HL-60/S4 treated with phorbol 12-myristate 13-acetate at 8.2 ng/mL for 4 days and 3 days (cell line): ENCODE data around the gene PTPN7.

Experiments used
- in situ Hi-C: fragments of 300-500 bp; cut with MboI; formaldehyde crosslinking; loops from 2 replicates; pipeline ENCODE4 v1.15.0; 2022; ENCODE audit warnings: low sequenced_read_pairs

Gene PTPN7

DNA sequence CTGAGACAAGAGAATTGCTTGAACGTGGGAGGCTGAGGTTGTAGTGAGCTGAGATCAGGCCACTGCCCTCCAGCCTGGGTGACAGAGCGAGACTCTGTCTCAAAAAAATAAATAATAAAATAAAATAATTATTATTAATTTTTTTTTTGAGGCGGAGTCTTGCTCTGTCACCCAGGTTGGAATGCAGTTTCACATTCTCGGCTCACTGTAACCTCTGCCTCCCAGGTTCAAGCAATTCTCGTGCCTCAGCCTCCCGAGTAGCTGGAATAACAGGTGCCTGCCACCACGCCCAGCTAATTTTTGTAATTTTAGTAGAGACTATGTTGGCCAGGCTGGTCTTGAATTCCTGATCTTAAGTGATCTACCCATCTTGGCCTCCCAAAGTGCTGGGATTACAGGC is 48.8 kb downstream of the PTPN7 start:
- in situ Hi-C loops: loop anchor here (25.0 kb wide), 1 partner anchor 224 kb away; the partner anchor contains the start of gene SHISA4

- in situ Hi-C loops: loop anchor here (25.0 kb wide), 1 partner anchor 224 kb away; the partner anchor contains the start of gene SHISA4
These were observed 49.4 kb downstream of the PTPN7 start for GRCh38 chr1:202110977-202111376.

DNA sequence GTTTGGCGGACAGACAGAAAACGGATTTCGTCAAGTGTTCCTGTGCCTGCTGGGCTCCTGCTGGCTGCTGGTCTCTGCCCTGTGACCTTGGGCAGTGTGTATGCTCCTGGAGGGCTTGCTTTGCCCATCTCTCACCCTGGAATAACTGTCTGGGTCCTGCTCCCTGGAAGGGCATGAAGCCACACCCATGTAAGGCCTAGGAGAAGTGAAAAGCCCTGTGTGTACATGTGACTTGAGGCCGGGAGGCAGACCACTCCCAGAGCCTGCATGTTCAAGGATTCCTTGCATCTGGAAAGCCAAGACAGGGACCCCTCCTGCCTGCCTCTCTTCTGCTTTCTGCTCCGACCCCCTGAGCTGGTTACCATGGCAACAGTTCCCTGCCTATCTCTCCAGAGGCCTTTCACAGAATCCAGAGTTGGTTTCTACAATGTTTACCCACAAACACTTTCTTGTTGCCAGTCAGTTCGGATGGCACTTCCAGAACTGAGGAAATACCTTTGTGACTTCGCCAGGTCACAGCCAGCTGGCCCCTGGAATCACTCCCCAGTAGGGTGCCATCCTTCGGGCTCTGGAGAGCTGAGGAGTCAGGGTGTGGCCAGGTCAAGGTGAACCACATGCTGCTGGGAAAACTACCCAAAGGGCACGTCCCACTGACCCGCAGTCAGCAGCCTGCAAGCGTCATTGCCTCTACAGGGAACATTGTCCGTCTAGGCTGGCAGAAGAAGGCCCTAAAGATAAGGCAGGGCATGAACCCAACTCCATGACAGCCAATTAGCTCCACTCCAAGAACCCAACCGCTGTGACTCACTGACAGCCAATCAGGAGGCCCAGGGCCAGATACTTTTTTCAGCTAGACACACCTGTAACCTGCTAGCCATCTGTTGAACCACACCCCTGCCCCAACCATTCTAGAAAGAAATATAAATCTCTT is 52.3 kb downstream of the PTPN7 start:
- in situ Hi-C loops: loop anchor here (25.0 kb wide), 1 partner anchor 221 kb away; the partner anchor contains the start of gene SHISA4

GRCh38 chr1:202107321-202107761 is 53.1 kb downstream of the PTPN7 start:
- in situ Hi-C loops: loop anchor here (25.0 kb wide), 1 partner anchor 220 kb away; the partner anchor contains the start of gene SHISA4

DNA sequence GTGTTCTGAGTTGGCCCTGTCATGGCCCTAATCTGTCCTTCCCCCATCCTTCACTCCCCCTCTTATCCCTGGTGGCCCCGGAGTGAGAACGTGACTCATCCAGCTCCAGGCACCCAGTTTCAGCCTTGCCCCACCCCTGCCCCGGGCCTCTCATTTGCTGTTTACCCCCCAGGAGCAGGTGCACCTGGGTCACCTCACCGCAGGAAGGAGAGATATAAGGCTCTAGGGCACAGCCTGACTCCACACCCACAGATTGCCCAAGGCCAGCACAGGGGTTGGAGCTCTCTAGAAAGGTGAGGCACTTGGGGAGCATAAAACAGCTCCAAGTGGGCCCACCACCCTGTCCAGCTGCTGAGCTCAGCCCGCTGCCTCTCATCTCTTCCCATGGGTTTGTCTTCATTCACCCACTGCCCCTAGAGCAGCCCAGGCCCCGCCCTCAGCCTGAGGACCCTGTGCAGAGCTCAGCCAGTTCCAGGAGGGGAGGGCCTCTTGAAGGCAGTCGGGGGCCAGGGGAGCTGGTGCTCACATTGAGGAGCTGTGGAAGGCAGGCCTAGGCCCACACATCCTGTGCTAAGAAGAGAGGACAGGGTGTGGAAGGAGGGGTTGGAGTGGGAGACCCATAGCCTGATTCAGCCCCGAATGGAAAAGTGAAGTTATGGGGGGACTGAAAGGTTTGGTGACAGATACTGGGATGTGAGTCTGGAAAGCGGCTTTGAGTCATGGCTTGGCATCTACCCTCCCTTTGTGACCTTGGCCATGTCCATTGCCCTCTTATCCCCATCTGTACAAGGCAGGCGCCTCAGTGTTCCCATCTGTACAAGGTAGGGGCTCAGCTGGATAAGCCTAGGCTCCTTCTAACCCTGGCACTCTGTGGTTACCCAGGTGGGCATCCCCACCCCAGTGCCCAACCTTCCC is 53.8 kb downstream of the PTPN7 start:
- in situ Hi-C loops: loop anchor here (25.0 kb wide), 1 partner anchor 219 kb away; the partner anchor contains the start of gene SHISA4

- in situ Hi-C loops: loop anchor here (25.0 kb wide), 1 partner anchor 218 kb away; the partner anchor contains the start of gene SHISA4
These were observed 54.6 kb downstream of the PTPN7 start for GRCh38 chr1:202105571-202106339.

GRCh38 chr1:202104073-202104472 is 56.3 kb downstream of the PTPN7 start:
- in situ Hi-C loops: loop anchor here (25.0 kb wide), 1 partner anchor 217 kb away; the partner anchor contains the start of gene SHISA4

DNA sequence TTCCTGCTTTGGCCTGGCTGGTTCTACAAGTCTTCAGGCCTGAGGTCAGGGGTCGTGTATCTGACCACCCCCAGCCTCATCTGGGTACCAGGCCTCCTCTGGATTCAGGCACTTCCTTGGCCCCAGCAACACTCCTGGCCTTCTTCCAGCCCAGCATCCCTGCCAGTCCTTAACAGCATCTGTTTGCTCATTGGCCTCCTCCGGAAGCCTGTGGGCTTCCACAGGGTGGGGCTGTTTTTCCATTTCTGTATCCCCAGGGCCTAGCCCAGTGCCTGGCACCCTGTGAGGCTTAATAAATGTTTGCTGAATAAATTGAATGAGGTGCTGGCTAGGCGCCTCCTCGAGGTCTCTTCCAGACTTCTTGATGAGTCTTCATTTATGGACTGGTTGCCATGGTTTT is 59.2 kb downstream of the PTPN7 start:
- in situ Hi-C loops: loop anchor here (25.0 kb wide), 1 partner anchor 214 kb away; the partner anchor contains the start of gene SHISA4
